Islet precursor cell (in vitro differentiated cells): ENCODE data around the gene PSD.
A peak's percentile ranks its signal among the peaks of the same experiment; 100 is the strongest.

Experiments used
- DNase-seq: peaks from one replicate; pipeline ENCODE4 v3.0.0-alpha.2; 2018

PSD gene

GRCh38 chr10:102418622-102419268 lies at the start of gene PSD:
TSS of gene PSD (minus strand) at chr10:102418785. CDS start at chr10:102417038, 1,747 bp downstream.
- no peak for DNase-seq

- no peak for DNase-seq
Observed at GRCh38 chr10:102467971-102468438, 49.4 kb upstream of the PSD start.

- DNase-seq: no peak
Observed at GRCh38 chr10:102467318-102467717, 48.7 kb upstream of the PSD start.

- DNase-seq: peak; percentile 50
Observed at GRCh38 chr10:102465466-102465865, 46.9 kb upstream of the PSD start.

GRCh38 chr10:102463983-102464382 lies 45.4 kb upstream of the PSD start:
- peak; percentile 49 for DNase-seq

- no peak for DNase-seq
Observed at GRCh38 chr10:102462512-102463054, 44.0 kb upstream of the PSD start.

- peak; percentile 96 for DNase-seq
Observed at GRCh38 chr10:102461187-102462054, 42.8 kb upstream of the PSD start.

- DNase-seq: no peak
Observed at GRCh38 chr10:102460836-102461186, 42.2 kb upstream of the PSD start.

- DNase-seq: no peak
Observed at GRCh38 chr10:102458656-102459055, 40.1 kb upstream of the PSD start.

GRCh38 chr10:102457591-102458150 lies 39.1 kb upstream of the PSD start:
- DNase-seq: no peak

GRCh38 chr10:102455893-102456471 lies 37.4 kb upstream of the PSD start:
- peak; percentile 87 for DNase-seq

GRCh38 chr10:102454662-102455487 lies 36.3 kb upstream of the PSD start:
- DNase-seq: peak; percentile 63

GRCh38 chr10:102453502-102453901 lies 34.9 kb upstream of the PSD start:
- peak; percentile 47 for DNase-seq

GRCh38 chr10:102452672-102453340 lies 34.2 kb upstream of the PSD start:
- peak; percentile 79 for DNase-seq

GRCh38 chr10:102451105-102451969 lies 32.8 kb upstream of the PSD start, which contains the start of gene C10orf95:
TSS of gene C10orf95 (minus strand) at chr10:102451543. CDS start at chr10:102451093, 450 bp downstream.
- peak; percentile 65 for DNase-seq

GRCh38 chr10:102450374-102451104 lies 32.0 kb upstream of the PSD start:
- DNase-seq: peak; percentile 91

GRCh38 chr10:102450124-102450373 lies 31.5 kb upstream of the PSD start:
- no peak for DNase-seq

GRCh38 chr10:102449321-102450123 lies 30.9 kb upstream of the PSD start:
- DNase-seq: peak; percentile 90

GRCh38 chr10:102444851-102445250 lies 26.3 kb upstream of the PSD start:
- no peak for DNase-seq
